B cell (primary cell): ENCODE measurements around the gene TMEM132D. TPM values are rescaled to one million over a fixed set of nuclear protein-coding genes. Genes with fewer than 3 reads are reported as not detected.

Experiments used
- ATAC-seq: fragments of 200-7000 bp; cut with Tn5 transposase; one replicate; pipeline ENCODE4 v1.10.0; 2021; ENCODE audit warnings: low read depth, mild to moderate bottlenecking, moderate number of reproducible peaks, moderate library complexity
- CTCF ChIA-PET: fragments of 350-600 bp; sonication (Branson Sonifier 250); formaldehyde crosslinking; loops from one replicate; lab custom pipeline; 2021; ENCODE audit warnings: antibody characterized with exemption, inconsistent platforms; lab: Charles Lee
- POLR2A ChIA-PET: fragments of 350-600 bp; sonication (Branson Sonifier 250); formaldehyde crosslinking; loops from one replicate; lab custom pipeline; 2021; ENCODE audit warnings: antibody characterized with exemption; lab: Charles Lee
- DNase-seq: peaks from one replicate; pipeline ENCODE4 v3.0.0; 2013
- H2AFZ ChIP-seq: 2 replicates; pipeline ENCODE4 v1.6.1; 2012; ENCODE audit warnings: mild to moderate bottlenecking, low read depth, low read length; ENCODE audit not compliant: insufficient read depth, poor library complexity, severe bottlenecking
- H3K27ac ChIP-seq, 2 donors: 1 replicate in 1 of 2; 2 replicates in 1 of 2; pipeline ENCODE4 v1.5.1; 2012 to 2013; ENCODE audit warnings: low read length in 2 of 2, mild to moderate bottlenecking in 2 of 2, moderate library complexity in 1 of 2
- H3K27me3 ChIP-seq, 4 experiments: fragments of 200-600 bp in 1 of 4; sonication (generic) in 1 of 4; replicated peaks in 1 of 4; 1 replicate in 2 of 4; 2 replicates in 2 of 4; pipeline versions ENCODE4 v1.6.1 to v1.7.0; 2013 to 2016; ENCODE audit warnings: low read length in 3 of 4, mild to moderate bottlenecking in 2 of 4, mixed read lengths in 1 of 4, moderate library complexity in 1 of 4; ENCODE audit not compliant: insufficient read depth in 4 of 4, control insufficient read depth in 3 of 4; ENCODE audit errors: control extremely low read depth in 1 of 4
- H3K36me3 ChIP-seq, 2 experiments: replicated peaks in 1 of 2; 1 replicate in 1 of 2; 2 replicates in 1 of 2; pipeline versions ENCODE4 v1.6.1 to v1.7.1; 2013; ENCODE audit warnings: low read length in 1 of 2; ENCODE audit not compliant: insufficient read depth in 2 of 2, control insufficient read depth in 1 of 2; ENCODE audit errors: control extremely low read depth in 1 of 2, extremely low read depth in 1 of 2
- H3K4me1 ChIP-seq, 2 donors: fragments of 200-600 bp in 1 of 2; sonication (generic) in 1 of 2; 1 replicate in 1 of 2; 2 replicates in 1 of 2; pipeline versions ENCODE4 v1.5.1 to v1.6.1; 2013 to 2017; ENCODE audit warnings: low read length in 2 of 2; ENCODE audit not compliant: control insufficient read depth in 2 of 2, insufficient read depth in 2 of 2
- H3K4me2 ChIP-seq: replicated peaks from 2 replicates; pipeline ENCODE3; 2012; ENCODE audit warnings: mild to moderate bottlenecking, low read depth, low read length; ENCODE audit not compliant: poor library complexity, severe bottlenecking
- H3K4me3 ChIP-seq, 5 experiments: fragments of 200-600 bp in 1 of 5; sonication (generic) in 1 of 5; 1 replicate in 3 of 5; 2 replicates in 2 of 5; pipeline versions ENCODE4 v1.5.1 to v1.7.0; 2011 to 2016; ENCODE audit warnings: low read length in 4 of 5, mild to moderate bottlenecking in 4 of 5, low read depth in 2 of 5, control low read depth in 1 of 5, moderate library complexity in 1 of 5; ENCODE audit not compliant: insufficient read depth in 1 of 5; ENCODE audit errors: control extremely low read depth in 1 of 5, extremely low read depth in 1 of 5
- H3K79me2 ChIP-seq: fragments of 200-600 bp; sonication (generic); one replicate; pipeline ENCODE4 v1.6.0; 2016; ENCODE audit warnings: low read length; ENCODE audit not compliant: control insufficient read depth, insufficient read depth
- H3K9ac ChIP-seq: fragments of 200-600 bp; sonication (generic); 2 replicates; pipeline ENCODE4 v1.6.1; 2017; ENCODE audit warnings: mild to moderate bottlenecking, low read length, moderate library complexity
- H3K9me3 ChIP-seq, 3 donors: one replicate each; pipeline versions ENCODE4 v1.6.1 to v1.7.1; 2013; ENCODE audit warnings: low read length in 2 of 3; ENCODE audit not compliant: control insufficient read depth in 2 of 3, insufficient read depth in 1 of 3; ENCODE audit errors: control extremely low read depth in 1 of 3
- H4K20me1 ChIP-seq: 2 replicates; pipeline ENCODE4 v1.6.0; 2012; ENCODE audit warnings: mild to moderate bottlenecking, low read length; ENCODE audit not compliant: insufficient read depth, control insufficient read depth, poor library complexity, severe bottlenecking
- H3K27ac Mint-ChIP-seq: one replicate; pipeline ENCODE4 v1.8.0; 2021; ENCODE audit warnings: mixed read lengths
- H3K27me3 Mint-ChIP-seq: one replicate; pipeline ENCODE4 v1.8.0; 2021; ENCODE audit warnings: mixed read lengths
- H3K4me1 Mint-ChIP-seq: one replicate; pipeline ENCODE4 v1.8.0; 2021; ENCODE audit warnings: mixed read lengths
- H3K4me3 Mint-ChIP-seq: one replicate; pipeline ENCODE4 v1.8.0; 2021; ENCODE audit warnings: mixed read lengths
- H3K9me3 Mint-ChIP-seq: one replicate; pipeline ENCODE4 v1.8.0; 2022; ENCODE audit warnings: mixed read lengths; ENCODE audit not compliant: insufficient read depth
- CTCF ChIP-seq: fragments of 200-600 bp; IDR thresholded peaks from one replicate; pipeline ENCODE4 v1.8.0; 2022; ENCODE audit warnings: antibody characterized with exemption, mild to moderate bottlenecking
- EZH2 ChIP-seq: IDR thresholded peaks from 2 replicates; pipeline ENCODE4 v1.6.1; 2012; ENCODE audit warnings: borderline replicate concordance, low read depth, mild to moderate bottlenecking, moderate library complexity, low read length; ENCODE audit not compliant: insufficient read depth, poor library complexity, severe bottlenecking
- WGBS: methylation state at CpG from one replicate; pipeline ENCODE4 v1.1.5; 2013; ENCODE audit warnings: missing lambda C conversion rate; ENCODE audit not compliant: insufficient coverage; 5-methylcytosine and 5-hydroxymethylcytosine counted together
- intact Hi-C: fragments of 100-400 bp; cut with micrococcal nuclease; formaldehyde crosslinking; loops from one replicate; pipeline ENCODE4 v1.10.0; 2022
- polyA plus RNA-seq: library from polyadenylated mRNA; depleted of rRNA; stranded (reverse); fragments of >200 nt; gene quantifications from 2 replicates; pipeline ENCODE4 v1.2.3, GENCODE V29; 2012
- total RNA-seq, 2 donors: library from RNA; stranded (reverse); fragments of 120-200 nt in 1 of 2; gene quantifications; 1 replicate in 1 of 2; 2 replicates in 1 of 2; pipeline versions ENCODE4 v1.2.3 to v1.2.4, GENCODE V29; 2013 to 2022

The TMEM132D gene
- total and polyA plus RNA-seq, 2 donors (not counting 1 experiment from before 2014, with no cell fraction given), result not detected

- DNase-seq, result no peak
- H4K20me1 ChIP-seq, result no peaks in the 10 kb centered on the region
- H3K27ac ChIP-seq, result no peak overlapping the region
- H3K9ac ChIP-seq, result no peak overlapping the region
- peaks cover 0 to 12% (median 0%) of the 10 kb centered on the region in 3 donors for H3K9me3 ChIP-seq
- H3K4me3 ChIP-seq, result no peak overlapping the region
- no peak overlapping the region for H3K27ac Mint-ChIP-seq
- no peaks in the 10 kb centered on the region for H3K27me3 Mint-ChIP-seq
- H3K4me1 ChIP-seq, result no peaks in the 10 kb centered on the region
- POLR2A ChIA-PET, result no interaction called here
- ATAC-seq, result no peak
- CTCF ChIA-PET, result no interaction called here
- WGBS, result 0% methylated on average over 1 of the region's 5 CpGs
- peaks cover 3% of the 10 kb centered on the region for H3K9me3 Mint-ChIP-seq
- H3K27me3 ChIP-seq, result no peaks in the 10 kb centered on the region
- TF ChIP-seq EZH2 (no peak), CTCF (no peak)
- no peaks in the 10 kb centered on the region for H3K36me3 ChIP-seq
- H2AFZ ChIP-seq, result no peak overlapping the region
- no peak overlapping the region for H3K4me3 Mint-ChIP-seq
- H3K4me2 ChIP-seq, result no peak overlapping the region
- no peaks in the 10 kb centered on the region for H3K4me1 Mint-ChIP-seq
- intact Hi-C loops, result no loop called here
- no peaks in the 10 kb centered on the region for H3K79me2 ChIP-seq
These were observed 76.5 kb downstream of the TMEM132D start for GRCh38 chr12:129827102-129827865.

- H3K27me3 ChIP-seq, result no peaks in the 10 kb centered on the region
- CTCF ChIA-PET, result no interaction called here
- no peak overlapping the region for H3K9ac ChIP-seq
- no peaks in the 10 kb centered on the region for H3K4me1 Mint-ChIP-seq
- TF ChIP-seq EZH2 (no peak), CTCF (no peak)
- H3K36me3 ChIP-seq, result no peaks in the 10 kb centered on the region
- no peak overlapping the region for H3K4me3 Mint-ChIP-seq
- intact Hi-C loops, result no loop called here
- H2AFZ ChIP-seq, result no peak overlapping the region
- POLR2A ChIA-PET, result no interaction called here
- H3K79me2 ChIP-seq, result no peaks in the 10 kb centered on the region
- WGBS, result 85% methylated on average over 6 of the region's 10 CpGs
- ATAC-seq, result no peak
- H3K27ac ChIP-seq, result no peak overlapping the region
- H3K4me2 ChIP-seq, result no peak overlapping the region
- H3K4me3 ChIP-seq, result no peak overlapping the region
- peaks cover 3% of the 10 kb centered on the region for H3K9me3 Mint-ChIP-seq
- H3K27me3 Mint-ChIP-seq, result no peaks in the 10 kb centered on the region
- peaks cover 0 to 15% (median 0%) of the 10 kb centered on the region in 3 donors for H3K9me3 ChIP-seq
- H3K4me1 ChIP-seq, result no peaks in the 10 kb centered on the region
- no peaks in the 10 kb centered on the region for H4K20me1 ChIP-seq
- no peak for DNase-seq
- no peak overlapping the region for H3K27ac Mint-ChIP-seq
These were observed 77.6 kb downstream of the TMEM132D start for GRCh38 chr12:129826273-129826672.
